MM.1S (cell line): Measurements from ENCODE around the gene CPEB4.

ENCODE experiments used
- DNase-seq: peaks from one replicate; pipeline ENCODE4 v3.0.0-alpha.2; 2015
- H2AFZ ChIP-seq: fragments of 300-600 bp; sonication (generic); 2 replicates; pipeline ENCODE4 v1.6.0; 2016; ENCODE audit warnings: antibody characterized with exemption, low read length
- H3F3A ChIP-seq: fragments of 300-600 bp; sonication (generic); 2 replicates; pipeline ENCODE4 v1.6.1; 2016; ENCODE audit warnings: mild to moderate bottlenecking, antibody characterized with exemption, low read length, moderate library complexity, mixed read lengths; ENCODE audit not compliant: insufficient read depth
- H3K27ac ChIP-seq: fragments of 300-600 bp; sonication (generic); 2 replicates; pipeline ENCODE4 v1.5.1; 2016; ENCODE audit warnings: mild to moderate bottlenecking, low read length
- H3K27me3 ChIP-seq: fragments of 300-600 bp; sonication (generic); replicated peaks from 2 replicates; pipeline ENCODE4 v1.6.0; 2016; ENCODE audit warnings: low read length; ENCODE audit not compliant: insufficient read depth
- H3K36me3 ChIP-seq: fragments of 300-600 bp; sonication (generic); replicated peaks from 2 replicates; pipeline ENCODE4 v1.6.1; 2016; ENCODE audit warnings: mild to moderate bottlenecking, low read length, mixed read lengths; ENCODE audit not compliant: insufficient read depth
- H3K4me1 ChIP-seq: fragments of 300-600 bp; sonication (generic); 2 replicates; pipeline ENCODE4 v1.6.1; 2016; ENCODE audit warnings: low read length, mixed read lengths
- H3K4me2 ChIP-seq: fragments of 300-600 bp; sonication (generic); 2 replicates; pipeline ENCODE4 v1.6.0; 2016; ENCODE audit warnings: low read depth, low read length
- H3K4me3 ChIP-seq: fragments of 300-600 bp; sonication (generic); 2 replicates; pipeline ENCODE4 v1.5.1; 2016; ENCODE audit warnings: low read length, mixed read lengths
- H3K79me2 ChIP-seq: fragments of 300-600 bp; sonication (generic); 2 replicates; pipeline ENCODE4 v1.6.1; 2016; ENCODE audit warnings: mixed run types, low read length, mixed read lengths
- H3K9ac ChIP-seq: fragments of 300-600 bp; sonication (generic); 2 replicates; pipeline ENCODE4 v1.6.1; 2016; ENCODE audit warnings: low read length, mixed read lengths
- H3K9me2 ChIP-seq: fragments of 300-600 bp; sonication (generic); replicated peaks from 2 replicates; pipeline ENCODE4 v1.6.1; 2016; ENCODE audit warnings: mild to moderate bottlenecking, low read length, mixed read lengths; ENCODE audit not compliant: insufficient read depth
- H3K9me3 ChIP-seq: fragments of 300-600 bp; sonication (generic); replicated peaks from 2 replicates; pipeline ENCODE4 v1.6.1; 2016; ENCODE audit warnings: mild to moderate bottlenecking, low read length, mixed read lengths; ENCODE audit not compliant: insufficient read depth
- H4K20me1 ChIP-seq: fragments of 300-600 bp; sonication (generic); 2 replicates; pipeline ENCODE4 v1.6.1; 2016; ENCODE audit warnings: mild to moderate bottlenecking, low read length, moderate library complexity, mixed read lengths; ENCODE audit not compliant: insufficient read depth
- CTCF ChIP-seq: fragments of 300-600 bp; sonication (generic); IDR thresholded peaks from 2 replicates; pipeline ENCODE4 v1.5.1; 2016; ENCODE audit warnings: antibody characterized with exemption, low read length, mixed read lengths
- EZH2 ChIP-seq: fragments of 300-600 bp; sonication (generic); optimal IDR thresholded peaks from 2 replicates; pipeline ENCODE3; 2017; ENCODE audit warnings: low read depth, mild to moderate bottlenecking, antibody characterized with exemption, low read length, mixed read lengths
- EZH2phosphoT487 ChIP-seq: fragments of 300-600 bp; sonication (generic); IDR thresholded peaks from 2 replicates; pipeline ENCODE4 v1.6.1; 2018; ENCODE audit warnings: antibody characterized with exemption, low read length

The CPEB4 gene

GRCh38 chr5:173841710-173842109 lies 46.4 kb upstream of the CPEB4 start:
- no peaks in the 10 kb centered on the region for H3K9me3 ChIP-seq
- H3K27me3 ChIP-seq, result no peaks in the 10 kb centered on the region
- H2AFZ ChIP-seq, result no peak overlapping the region
- H3K27ac ChIP-seq, result no peak overlapping the region
- no peaks in the 10 kb centered on the region for H4K20me1 ChIP-seq
- no peak for TF ChIP-seq EZH2
- TF ChIP-seq CTCF, result no peak
- no peak for TF ChIP-seq EZH2phosphoT487
- H3K9ac ChIP-seq, result no peak overlapping the region
- H3K79me2 ChIP-seq, result no peaks in the 10 kb centered on the region
- DNase-seq, result no peak
- H3K4me2 ChIP-seq, result no peak overlapping the region
- H3K36me3 ChIP-seq, result no peaks in the 10 kb centered on the region
- peaks cover 15% of the 10 kb centered on the region for H3K4me1 ChIP-seq
- no peaks in the 10 kb centered on the region for H3K9me2 ChIP-seq
- H3K4me3 ChIP-seq, result no peak overlapping the region
- peaks cover 10% of the 10 kb centered on the region for H3F3A ChIP-seq

- peaks cover 18% of the 10 kb centered on the region for H3K4me1 ChIP-seq
- H3K4me2 ChIP-seq, result no peak overlapping the region
- no peaks in the 10 kb centered on the region for H3K9me3 ChIP-seq
- H4K20me1 ChIP-seq, result no peaks in the 10 kb centered on the region
- no peaks in the 10 kb centered on the region for H3K79me2 ChIP-seq
- H3F3A ChIP-seq, result peaks cover 10% of the 10 kb centered on the region
- H3K27ac ChIP-seq, result no peak overlapping the region
- H3K4me3 ChIP-seq, result no peak overlapping the region
- no peak overlapping the region for H3K9ac ChIP-seq
- no peaks in the 10 kb centered on the region for H3K27me3 ChIP-seq
- no peak overlapping the region for H2AFZ ChIP-seq
- no peaks in the 10 kb centered on the region for H3K36me3 ChIP-seq
- no peak for DNase-seq
- TF ChIP-seq EZH2phosphoT487 (no peak), CTCF (no peak), EZH2 (no peak)
- H3K9me2 ChIP-seq, result no peaks in the 10 kb centered on the region
These were observed 44.4 kb upstream of the CPEB4 start for GRCh38 chr5:173843794-173844193.

GRCh38 chr5:173845321-173845720 lies 42.8 kb upstream of the CPEB4 start:
- Histone ChIP-seq H3K27me3 (no peaks in the 10 kb centered on the region), H2AFZ (no peak overlapping the region), H4K20me1 (no peaks in the 10 kb centered on the region), H3F3A (peaks cover 12% of the 10 kb centered on the region), H3K9me2 (no peaks in the 10 kb centered on the region), H3K4me3 (no peak overlapping the region), H3K36me3 (no peaks in the 10 kb centered on the region), H3K9ac (no peak overlapping the region), H3K79me2 (no peaks in the 10 kb centered on the region), H3K4me2 (no peak overlapping the region), H3K4me1 (peaks cover 20% of the 10 kb centered on the region), H3K27ac (no peak overlapping the region), H3K9me3 (no peaks in the 10 kb centered on the region)
- TF ChIP-seq CTCF (no peak), EZH2phosphoT487 (no peak), EZH2 (no peak)
- no peak for DNase-seq
